Measurements from ENCODE around the gene UCP3.
A peak's percentile ranks its signal among the peaks of the same experiment; 100 is the strongest.
"Not testable (repeated sequence)": the region's sequence is repeated elsewhere in the genome, so short reads cannot be mapped to it uniquely, and the experiment has no call there.

Gene UCP3

DNA sequence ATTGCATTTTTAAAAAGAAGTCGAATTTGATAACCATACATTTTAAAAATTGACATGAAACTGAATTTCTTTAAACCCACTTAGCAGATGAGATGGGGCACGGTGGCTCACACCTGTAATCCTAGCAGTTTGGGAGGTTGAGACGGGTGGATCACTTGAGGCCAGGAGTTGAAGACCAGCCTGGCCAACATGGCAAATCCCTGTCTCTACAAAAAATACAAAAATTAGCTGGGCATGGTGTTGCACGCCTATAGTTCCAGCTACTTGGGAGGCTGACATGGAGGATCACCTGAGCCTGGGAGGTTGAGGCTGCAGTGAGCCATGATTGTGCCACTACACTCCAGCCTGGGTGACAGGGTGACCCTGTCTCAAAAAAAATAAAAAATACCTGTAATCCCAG is 23.2 kb downstream of the UCP3 start:
- H3K36me3 ChIP-seq (ENCODE audit: control insufficient read depth, insufficient read depth, low read length); H3K4ac ChIP-seq (ENCODE audit: low read depth, low read length); H3K9ac ChIP-seq (ENCODE audit: low read length); H3K56ac ChIP-seq (ENCODE audit: low read length); H2BK5ac ChIP-seq (ENCODE audit: low read length); DNase-seq; H3K4me2 ChIP-seq (ENCODE audit: low read length); H3K27me3 ChIP-seq (ENCODE audit: insufficient read depth, low read length, poor library complexity); H2BK120ac ChIP-seq (ENCODE audit: low read depth, low read length); H2BK15ac ChIP-seq (replicated peaks; ENCODE audit: low read depth); H3K79me2 ChIP-seq (ENCODE audit: control insufficient read depth, insufficient read depth, low read length); H2AK5ac ChIP-seq (ENCODE audit: low read length); H4K8ac ChIP-seq (ENCODE audit: low read depth, low read length); H3K4me3 ChIP-seq (ENCODE audit: low read length); H3K18ac ChIP-seq (ENCODE audit: low read length); H4K5ac ChIP-seq (ENCODE audit: low read length); H3K79me1 ChIP-seq (ENCODE audit: low read length); H3K4me1 ChIP-seq (ENCODE audit: control insufficient read depth, low read depth, low read length); H3K23ac ChIP-seq (ENCODE audit: low read length); H3K27ac ChIP-seq (ENCODE audit: low read depth, low read length): not testable (repeated sequence)
- no CpG with 5 or more reads among the region's 4 CpGs for WGBS (ENCODE audit: extremely low coverage, insufficient coverage, low lambda C conversion rate)

DNA sequence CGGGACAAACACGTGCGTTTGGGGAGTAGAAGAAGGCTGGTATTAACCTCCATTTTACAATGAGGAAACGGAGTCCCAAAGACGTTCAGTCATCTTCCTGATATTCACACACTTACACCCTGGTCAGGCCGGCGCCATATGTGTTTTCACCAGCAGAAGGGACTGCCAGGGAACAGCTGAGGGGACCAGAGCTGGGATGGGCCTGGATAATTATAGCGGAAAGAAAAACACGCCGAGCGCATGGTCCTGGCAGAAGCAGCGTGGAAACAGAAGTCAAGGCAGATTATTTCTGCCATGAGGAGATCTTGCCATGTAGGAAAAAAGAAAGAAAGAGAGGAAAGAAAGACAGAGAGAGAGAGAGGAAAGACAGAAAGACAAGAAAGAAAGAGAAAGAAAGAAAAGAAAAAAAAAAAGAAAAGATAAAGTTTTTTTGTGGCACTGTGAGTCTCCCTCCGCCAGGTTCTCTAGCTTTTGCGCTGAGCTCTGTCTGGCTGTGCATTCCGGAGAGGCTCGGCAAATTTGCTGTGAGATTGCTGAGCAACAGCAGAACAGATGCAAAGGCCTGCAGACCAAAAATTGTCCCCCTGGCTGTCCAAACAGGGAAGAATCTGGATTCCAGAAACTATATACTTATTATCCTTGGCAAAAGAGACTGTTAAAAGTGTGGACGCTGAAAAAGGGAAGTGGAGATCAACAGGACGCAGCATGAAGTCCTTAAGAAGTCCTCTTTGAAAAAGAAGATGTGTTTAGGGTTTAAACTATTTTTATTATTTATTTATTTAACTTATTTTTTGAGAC is 24.9 kb downstream of the UCP3 start:
- no peak overlapping the region for H3K4me3 ChIP-seq (ENCODE audit: low read length)

DNA sequence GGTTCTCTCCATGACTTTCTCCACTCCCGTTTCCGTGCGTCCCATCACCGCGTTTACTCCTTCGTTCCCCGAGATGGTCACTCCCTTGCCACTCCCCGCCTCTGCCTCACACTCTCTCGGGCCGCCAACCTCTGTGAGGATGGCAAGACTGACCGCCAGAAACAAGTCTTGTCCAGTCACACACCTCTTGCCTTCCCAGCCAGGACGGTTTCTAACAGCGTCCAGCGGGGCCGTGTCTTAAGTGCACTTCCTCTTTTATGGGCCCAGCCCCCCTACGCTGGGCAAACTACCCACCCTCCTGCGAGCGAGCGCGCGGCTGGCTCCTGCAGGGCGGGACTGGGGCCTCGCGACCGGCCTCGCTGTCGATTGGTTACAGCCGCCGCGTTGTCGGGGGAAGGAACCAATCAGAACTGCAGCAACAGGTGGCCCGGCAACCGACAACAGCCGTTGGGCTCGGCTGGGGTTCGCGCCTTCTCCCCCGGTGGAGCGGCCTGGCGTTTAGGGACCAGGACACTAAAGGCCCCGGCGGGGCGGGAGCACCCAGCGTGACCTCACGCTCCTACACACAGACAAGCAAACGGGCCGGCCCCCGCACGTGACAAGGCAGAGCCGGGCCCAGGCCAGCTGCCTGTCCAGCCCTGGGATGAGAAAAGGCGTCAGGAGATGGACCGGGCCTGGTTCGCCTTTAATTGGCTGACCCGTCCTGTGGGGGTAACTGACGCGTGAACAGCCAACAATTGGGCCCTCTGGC is 25.7 kb downstream of the UCP3 start:
- Histone ChIP-seq H3K4me2 (ENCODE audit: low read length) (peak overlapping the region; percentile 84), H3K79me2 (ENCODE audit: control insufficient read depth, insufficient read depth, low read length) (peaks cover 7% of the 10 kb centered on the region), H3K79me1 (ENCODE audit: low read length) (peaks cover 10% of the 10 kb centered on the region), H3K36me3 (ENCODE audit: control insufficient read depth, insufficient read depth, low read length) (peaks cover 6% of the 10 kb centered on the region), H2BK5ac (ENCODE audit: low read length) (peak overlapping the region; percentile 62), H3K4me3 (ENCODE audit: low read length) (peak overlapping the region; percentile 37), H3K27ac (ENCODE audit: low read depth, low read length) (peak overlapping the region; percentile 31), H2AK5ac (ENCODE audit: low read length) (no peak overlapping the region), H3K18ac (ENCODE audit: low read length) (no peak overlapping the region), H2BK15ac (replicated peaks; ENCODE audit: low read depth) (no peak overlapping the region), H3K56ac (ENCODE audit: low read length) (peak overlapping the region; percentile 91), H4K5ac (ENCODE audit: low read length) (no peak overlapping the region), H3K27me3 (ENCODE audit: insufficient read depth, low read length, poor library complexity) (no peaks in the 10 kb centered on the region), H3K9ac (ENCODE audit: low read length) (peak overlapping the region; percentile 81), H3K4me1 (ENCODE audit: control insufficient read depth, low read depth, low read length) (peaks cover 16% of the 10 kb centered on the region), H3K4ac (ENCODE audit: low read depth, low read length) (no peak overlapping the region), H3K23ac (ENCODE audit: low read length) (peak overlapping the region; percentile 10), H2BK120ac (ENCODE audit: low read depth, low read length) (no peak overlapping the region), H4K8ac (ENCODE audit: low read depth, low read length) (no peak overlapping the region)
- DNase-seq = peak; percentile 95
- no CpG with 5 or more reads among the region's 56 CpGs for WGBS (ENCODE audit: extremely low coverage, insufficient coverage, low lambda C conversion rate)

More for the DNA sequence above, 24.9 kb downstream of the UCP3 start:
- H3K36me3 ChIP-seq (ENCODE audit: control insufficient read depth, insufficient read depth, low read length) = peaks cover 3% of the 10 kb centered on the region
- no peak overlapping the region for H3K4ac ChIP-seq (ENCODE audit: low read depth, low read length)
- no peak overlapping the region for H2BK15ac ChIP-seq (replicated peaks; ENCODE audit: low read depth)
- peaks cover 16% of the 10 kb centered on the region for H3K4me1 ChIP-seq (ENCODE audit: control insufficient read depth, low read depth, low read length)
- no peak overlapping the region for H4K5ac ChIP-seq (ENCODE audit: low read length)
- no peak overlapping the region for H2AK5ac ChIP-seq (ENCODE audit: low read length)
- no peaks in the 10 kb centered on the region for H3K27me3 ChIP-seq (ENCODE audit: insufficient read depth, low read length, poor library complexity)
- no CpG with 5 or more reads among the region's 18 CpGs for WGBS (ENCODE audit: extremely low coverage, insufficient coverage, low lambda C conversion rate)
- H3K56ac ChIP-seq (ENCODE audit: low read length) = peak overlapping the region; percentile 91
- peak overlapping the region; percentile 70 for H3K9ac ChIP-seq (ENCODE audit: low read length)
- H3K23ac ChIP-seq (ENCODE audit: low read length) = no peak overlapping the region
- peaks cover 10% of the 10 kb centered on the region for H3K79me1 ChIP-seq (ENCODE audit: low read length)
- H2BK120ac ChIP-seq (ENCODE audit: low read depth, low read length) = no peak overlapping the region
- peak overlapping the region; percentile 3 for H3K27ac ChIP-seq (ENCODE audit: low read depth, low read length)
- H4K8ac ChIP-seq (ENCODE audit: low read depth, low read length) = no peak overlapping the region
- peaks cover 7% of the 10 kb centered on the region for H3K79me2 ChIP-seq (ENCODE audit: control insufficient read depth, insufficient read depth, low read length)
- DNase-seq = no peak
- H3K4me2 ChIP-seq (ENCODE audit: low read length) = peak overlapping the region; percentile 37
- H2BK5ac ChIP-seq (ENCODE audit: low read length) = no peak overlapping the region
- no peak overlapping the region for H3K18ac ChIP-seq (ENCODE audit: low read length)

DNA sequence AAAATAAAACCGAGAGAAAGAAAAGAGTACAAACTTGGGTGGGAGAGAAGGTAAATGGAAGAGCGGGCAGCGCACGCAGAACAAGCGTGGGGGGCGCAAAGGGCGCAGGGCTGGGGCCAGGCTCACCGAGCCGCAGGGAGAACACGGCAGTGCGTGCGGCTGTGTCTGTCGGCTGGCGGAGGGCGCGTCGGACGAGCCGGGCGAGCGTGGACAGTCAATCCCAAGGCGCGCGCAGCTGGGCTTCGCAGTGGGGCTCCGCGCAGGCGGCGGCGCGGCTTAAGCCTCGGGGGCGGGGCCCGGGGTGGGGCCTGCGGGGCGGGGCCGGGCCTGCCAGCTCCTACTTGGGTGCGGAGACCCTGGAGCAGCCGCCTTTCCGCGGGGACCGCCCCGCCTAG is 26.3 kb downstream of the UCP3 start, which contains the start of gene UCP2:
TSS of gene UCP2 (minus strand) at position 249 of the 395 bp plus-strand sequence. CDS start 4,465 bp downstream, outside the sequence.
- Histone ChIP-seq H3K56ac (ENCODE audit: low read length) (peak within 1 kb of the TSS; percentile 96), H2AK5ac (ENCODE audit: low read length) (peak within 1 kb of the TSS; percentile 98), H3K23ac (ENCODE audit: low read length) (peak within 1 kb of the TSS; percentile 45), H3K9ac (ENCODE audit: low read length) (peak within 1 kb of the TSS; percentile 89), H3K27me3 (ENCODE audit: insufficient read depth, low read length, poor library complexity) (no peaks in the 10 kb centered on the region), H3K18ac (ENCODE audit: low read length) (peak within 1 kb of the TSS; percentile 53), H3K4me1 (ENCODE audit: control insufficient read depth, low read depth, low read length) (peaks cover 16% of the 10 kb centered on the region), H3K27ac (ENCODE audit: low read depth, low read length) (peak within 1 kb of the TSS; percentile 31), H3K36me3 (ENCODE audit: control insufficient read depth, insufficient read depth, low read length) (peaks cover 8% of the 10 kb centered on the region), H3K79me1 (ENCODE audit: low read length) (peaks cover 10% of the 10 kb centered on the region), H3K79me2 (ENCODE audit: control insufficient read depth, insufficient read depth, low read length) (peaks cover 7% of the 10 kb centered on the region), H2BK120ac (ENCODE audit: low read depth, low read length) (no peak within 1 kb of the TSS), H2BK5ac (ENCODE audit: low read length) (peak within 1 kb of the TSS; percentile 62), H3K4me2 (ENCODE audit: low read length) (peak within 1 kb of the TSS; percentile 84), H4K8ac (ENCODE audit: low read depth, low read length) (no peak within 1 kb of the TSS), H3K4ac (ENCODE audit: low read depth, low read length) (peak within 1 kb of the TSS; percentile 22), H4K5ac (ENCODE audit: low read length) (peak within 1 kb of the TSS; percentile 59), H2BK15ac (replicated peaks; ENCODE audit: low read depth) (no peak within 1 kb of the TSS), H3K4me3 (ENCODE audit: low read length) (peak within 1 kb of the TSS; percentile 73)
- no CpG with 5 or more reads among the region's 43 CpGs for WGBS (ENCODE audit: extremely low coverage, insufficient coverage, low lambda C conversion rate)
- no peak for DNase-seq

DNA sequence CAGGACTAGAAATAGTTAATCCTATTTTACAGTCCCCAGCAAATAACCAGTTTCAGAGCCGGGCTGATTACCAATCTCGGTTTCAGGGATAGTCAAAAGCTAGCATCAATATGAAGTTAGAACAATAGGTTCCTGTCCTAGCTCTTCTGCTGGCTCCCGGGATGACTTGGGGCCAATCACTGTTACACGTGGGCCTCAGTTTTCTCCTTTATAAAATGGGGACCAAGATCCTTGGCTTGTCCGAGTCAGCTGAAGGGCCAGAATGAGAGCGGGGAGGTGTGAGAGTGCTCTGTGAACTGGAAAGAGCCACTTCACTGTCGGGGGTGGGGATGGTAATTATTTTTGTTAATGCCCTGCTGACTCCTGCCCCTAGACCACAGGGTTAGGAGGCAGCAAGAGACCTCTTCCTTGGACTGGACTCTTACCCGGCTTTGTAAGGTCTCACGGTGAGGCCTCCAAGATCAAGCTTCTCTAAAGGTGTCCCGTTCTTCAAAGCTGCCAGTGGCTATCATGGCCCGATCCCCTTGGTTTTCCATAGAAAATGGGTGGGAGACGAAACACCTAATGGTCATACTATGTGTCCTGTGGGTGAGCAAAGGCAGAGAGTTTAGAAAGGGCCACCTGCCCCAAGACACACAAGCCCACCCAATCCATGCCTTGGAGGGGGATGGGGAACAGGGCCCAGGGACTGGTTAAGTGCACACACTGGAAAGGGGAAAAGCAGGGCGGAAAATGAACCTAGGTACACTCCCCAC is 27.7 kb downstream of the UCP3 start:
- Histone ChIP-seq H3K27ac (ENCODE audit: low read depth, low read length) (no peak overlapping the region), H3K4me3 (ENCODE audit: low read length) (peak overlapping the region; percentile 58)

More for the DNA sequence above, 27.7 kb downstream of the UCP3 start:
- peak overlapping the region; percentile 45 for H3K23ac ChIP-seq (ENCODE audit: low read length)
- no CpG with 5 or more reads among the region's 13 CpGs for WGBS (ENCODE audit: extremely low coverage, insufficient coverage, low lambda C conversion rate)
- DNase-seq = no peak
- no peak overlapping the region for H4K5ac ChIP-seq (ENCODE audit: low read length)
- peaks cover 7% of the 10 kb centered on the region for H3K79me2 ChIP-seq (ENCODE audit: control insufficient read depth, insufficient read depth, low read length)
- H3K56ac ChIP-seq (ENCODE audit: low read length) = peak overlapping the region; percentile 96
- H3K4ac ChIP-seq (ENCODE audit: low read depth, low read length) = no peak overlapping the region
- no peak overlapping the region for H4K8ac ChIP-seq (ENCODE audit: low read depth, low read length)
- H2BK15ac ChIP-seq (replicated peaks; ENCODE audit: low read depth) = no peak overlapping the region
- H2BK5ac ChIP-seq (ENCODE audit: low read length) = no peak overlapping the region
- H3K4me1 ChIP-seq (ENCODE audit: control insufficient read depth, low read depth, low read length) = peaks cover 16% of the 10 kb centered on the region
- peaks cover 13% of the 10 kb centered on the region for H3K36me3 ChIP-seq (ENCODE audit: control insufficient read depth, insufficient read depth, low read length)
- peak overlapping the region; percentile 89 for H3K9ac ChIP-seq (ENCODE audit: low read length)
- H3K18ac ChIP-seq (ENCODE audit: low read length) = no peak overlapping the region
- H3K27me3 ChIP-seq (ENCODE audit: insufficient read depth, low read length, poor library complexity) = no peaks in the 10 kb centered on the region
- peaks cover 10% of the 10 kb centered on the region for H3K79me1 ChIP-seq (ENCODE audit: low read length)
- peak overlapping the region; percentile 78 for H3K4me2 ChIP-seq (ENCODE audit: low read length)
- peak overlapping the region; percentile 98 for H2AK5ac ChIP-seq (ENCODE audit: low read length)
- H2BK120ac ChIP-seq (ENCODE audit: low read depth, low read length) = no peak overlapping the region
